NCI-H2227 treated with DMSO at 0.1 percent for 48 hours (cell line): ENCODE results near the gene MRPL58.
"Not testable (repeated sequence)": the region's sequence is repeated elsewhere in the genome, so short reads cannot be mapped to it uniquely, and the experiment has no call there.

ENCODE experiments used
- DNase-seq: peaks from one replicate; lab custom pipeline; 2025; lab: John Stamatoyannopoulos, UW

MRPL58 gene

DNA sequence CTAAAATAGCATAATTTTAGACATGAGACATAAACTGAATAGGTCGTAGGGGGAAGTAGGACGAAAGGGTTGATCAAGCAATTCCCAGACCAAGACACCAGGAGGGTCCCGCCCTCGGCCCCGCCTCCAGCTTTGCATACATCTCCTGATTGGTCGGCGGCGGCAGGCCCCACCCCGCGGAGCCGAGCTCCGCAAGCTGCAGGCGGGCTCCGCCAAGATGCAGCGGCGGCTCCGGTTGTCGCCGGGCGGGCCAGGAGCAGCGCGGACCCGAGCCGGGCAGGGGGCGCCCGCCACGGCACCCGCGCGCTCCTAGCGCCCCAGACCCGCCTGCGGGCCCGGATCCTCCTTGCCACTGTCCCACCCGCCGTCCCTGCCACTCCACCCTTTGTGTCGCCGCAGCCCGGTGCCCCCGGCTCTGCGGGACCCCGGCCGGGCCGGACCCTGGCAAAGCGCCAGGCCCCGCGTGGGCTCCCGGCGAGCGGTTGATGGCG lies 25.0 kb upstream of the MRPL58 start, which contains the start of gene CDR2L:
Gene CDR2L, plus strand, starts transcription at position 215 of the 491 bp plus-strand sequence. CDS start 412 bp downstream, outside the sequence.
- DNase-seq: peak; percentile 90

DNA sequence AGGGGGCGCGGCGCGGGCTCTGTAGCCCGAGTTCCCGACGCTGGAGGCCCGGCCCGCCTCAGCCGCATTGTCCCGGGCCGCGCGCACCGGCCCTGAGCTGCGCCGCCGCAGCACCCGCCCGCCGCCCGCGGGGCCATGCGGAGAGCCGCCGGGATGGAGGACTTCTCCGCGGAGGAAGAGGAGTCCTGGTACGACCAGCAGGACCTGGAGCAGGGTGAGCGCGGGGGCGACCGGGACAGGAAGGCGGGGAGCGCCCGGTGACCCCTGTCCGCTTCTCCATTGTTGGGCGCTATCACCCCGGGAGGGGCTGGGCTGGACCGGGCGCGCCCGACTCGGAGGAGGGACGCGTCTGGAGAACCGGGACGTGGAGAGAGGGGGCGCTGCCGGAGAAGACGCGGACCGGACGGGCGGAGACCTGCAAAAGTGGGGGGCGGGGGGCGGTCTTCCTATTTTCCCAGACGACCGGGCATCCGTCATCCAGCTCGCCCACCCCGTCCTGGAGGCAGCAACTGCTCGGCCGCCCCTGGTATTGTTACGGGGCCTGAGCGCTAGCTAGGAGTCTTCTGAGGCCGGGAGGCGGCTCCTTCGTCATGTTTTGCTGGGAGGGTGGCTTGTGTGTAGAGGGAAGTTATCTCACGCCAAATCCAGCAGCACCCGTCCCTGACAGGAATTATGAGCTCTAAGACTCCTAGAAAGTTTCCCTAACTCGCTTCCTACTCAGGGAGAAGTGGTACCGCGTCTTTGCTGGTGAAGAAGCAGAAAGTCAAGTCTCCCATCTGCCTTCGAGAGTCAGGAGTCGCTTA lies 24.4 kb upstream of the MRPL58 start:
- peak; percentile 76 for DNase-seq

DNA sequence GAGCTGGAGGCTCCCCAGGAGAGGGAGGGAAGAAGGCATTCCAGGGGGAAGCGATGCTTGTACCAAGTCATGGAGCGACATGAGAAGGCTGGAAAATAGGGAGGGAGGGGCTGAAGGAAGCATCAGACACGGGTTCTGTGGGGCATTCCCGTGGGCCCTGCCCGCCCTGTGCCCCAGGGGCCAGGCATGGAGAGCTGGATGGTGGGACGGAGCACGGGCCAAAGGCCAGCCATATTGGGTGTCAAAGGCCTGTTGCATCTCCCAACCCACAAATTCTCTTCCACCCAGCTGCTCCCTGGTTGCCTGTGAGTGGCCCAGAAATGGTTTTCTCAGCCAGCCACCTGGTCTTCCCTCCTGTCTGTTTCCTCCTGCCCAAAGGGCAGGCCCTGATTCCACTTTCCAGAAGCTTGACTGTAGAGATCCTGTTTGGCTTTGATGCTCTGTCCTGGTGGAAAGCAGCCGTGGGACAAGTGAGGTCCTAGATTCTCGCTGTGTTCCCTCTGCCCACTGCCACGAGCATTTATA lies 21.8 kb upstream of the MRPL58 start:
- no peak for DNase-seq

GRCh38 chr17:74992223-74992622 lies 20.2 kb upstream of the MRPL58 start:
- no peak for DNase-seq

DNA sequence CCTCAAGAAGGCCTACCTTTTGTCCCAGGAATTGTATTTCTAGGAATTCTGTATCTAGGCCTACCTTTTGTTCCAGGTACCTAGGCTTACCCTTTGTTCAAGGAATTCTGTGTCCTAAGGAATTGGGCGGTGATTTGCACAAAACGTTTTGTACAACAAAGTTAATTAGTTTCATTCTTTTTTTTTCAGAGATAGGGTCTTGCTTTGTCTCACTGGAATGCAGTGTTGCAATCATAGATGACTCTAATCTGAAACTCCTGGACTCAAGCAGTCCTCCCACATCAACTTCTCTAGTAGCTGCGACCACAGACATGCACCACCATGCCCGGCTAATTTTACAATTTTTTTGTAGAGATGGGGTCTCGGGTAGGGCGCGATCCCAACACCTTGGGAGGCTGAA lies 18.0 kb upstream of the MRPL58 start:
- no peak for DNase-seq

GRCh38 chr17:74995847-74996246 lies 16.6 kb upstream of the MRPL58 start:
- DNase-seq: no peak

GRCh38 chr17:74998783-74999182 lies 13.7 kb upstream of the MRPL58 start:
- no peak for DNase-seq

- DNase-seq: no peak
These were observed 12.9 kb upstream of the MRPL58 start for GRCh38 chr17:74999523-74999922.

DNA sequence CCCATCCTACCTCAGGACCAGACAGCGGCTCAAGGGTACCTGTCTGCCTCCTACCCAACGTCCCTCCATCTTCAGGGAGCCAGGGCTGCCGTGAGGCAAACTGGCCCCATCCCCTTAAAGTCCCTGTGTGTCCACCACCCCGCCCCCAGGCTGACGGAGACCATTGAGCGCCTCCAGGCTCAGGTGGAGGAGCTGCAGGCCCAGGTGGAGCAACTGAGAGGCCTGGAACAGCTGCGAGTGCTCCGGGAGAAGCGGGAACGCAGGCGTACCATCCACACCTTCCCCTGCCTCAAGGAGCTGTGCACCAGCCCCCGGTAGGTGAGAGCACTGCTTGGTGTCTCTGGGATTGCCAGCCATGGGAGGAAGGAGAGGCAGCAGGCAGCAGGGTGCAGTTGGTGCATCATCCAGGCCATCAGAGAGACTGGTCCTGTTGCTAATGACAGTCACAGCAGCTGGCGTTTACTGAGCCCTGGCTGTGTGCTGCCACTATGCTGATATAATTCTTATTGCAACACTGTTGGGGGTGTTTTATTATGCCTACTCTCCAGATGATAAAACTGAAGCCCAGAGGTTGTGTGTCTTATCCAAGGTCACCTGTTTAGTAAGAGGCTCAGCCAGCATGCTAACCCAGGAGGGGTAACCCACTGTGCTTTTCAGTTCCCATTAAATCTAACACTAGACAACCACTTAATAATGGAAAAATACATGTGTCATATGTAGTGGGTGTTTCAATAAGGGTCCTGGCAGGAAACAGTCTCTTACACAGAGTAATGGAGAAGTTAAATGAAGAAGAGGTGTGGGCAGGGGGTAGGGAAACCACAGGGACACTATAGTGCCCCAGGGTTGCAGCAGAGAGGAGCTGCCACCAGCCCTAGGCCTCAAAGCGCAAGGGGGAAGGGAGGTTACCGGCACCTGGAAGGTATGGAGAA lies 10.3 kb upstream of the MRPL58 start:
- DNase-seq: no peak

DNA sequence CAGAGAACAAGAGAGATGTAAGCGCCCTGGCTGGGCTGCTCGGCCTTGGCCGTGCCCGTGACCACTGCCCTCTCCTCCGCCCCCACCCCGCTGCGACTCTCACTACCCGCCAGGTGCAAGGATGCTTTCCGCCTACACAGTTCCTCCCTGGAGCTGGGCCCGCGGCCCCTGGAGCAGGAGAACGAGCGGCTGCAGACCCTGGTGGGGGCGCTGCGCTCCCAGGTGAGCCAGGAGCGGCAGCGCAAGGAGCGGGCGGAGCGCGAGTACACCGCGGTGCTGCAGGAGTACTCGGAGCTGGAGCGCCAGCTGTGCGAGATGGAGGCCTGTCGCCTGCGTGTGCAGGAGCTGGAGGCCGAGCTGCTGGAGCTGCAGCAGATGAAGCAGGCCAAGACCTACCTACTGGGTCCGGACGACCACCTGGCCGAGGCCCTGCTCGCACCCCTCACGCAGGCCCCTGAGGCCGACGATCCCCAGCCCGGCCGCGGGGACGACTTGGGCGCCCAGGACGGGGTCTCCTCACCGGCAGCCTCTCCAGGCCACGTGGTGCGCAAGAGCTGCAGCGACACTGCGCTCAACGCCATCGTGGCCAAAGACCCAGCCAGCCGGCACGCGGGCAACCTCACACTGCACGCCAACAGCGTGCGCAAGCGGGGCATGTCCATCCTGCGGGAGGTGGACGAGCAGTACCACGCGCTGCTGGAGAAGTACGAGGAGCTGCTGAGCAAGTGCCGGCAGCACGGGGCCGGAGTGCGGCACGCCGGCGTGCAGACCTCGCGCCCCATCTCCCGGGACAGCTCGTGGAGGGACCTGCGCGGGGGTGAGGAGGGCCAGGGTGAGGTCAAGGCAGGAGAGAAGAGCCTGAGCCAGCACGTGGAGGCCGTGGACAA lies 9.2 kb upstream of the MRPL58 start:
- DNase-seq: no peak

DNA sequence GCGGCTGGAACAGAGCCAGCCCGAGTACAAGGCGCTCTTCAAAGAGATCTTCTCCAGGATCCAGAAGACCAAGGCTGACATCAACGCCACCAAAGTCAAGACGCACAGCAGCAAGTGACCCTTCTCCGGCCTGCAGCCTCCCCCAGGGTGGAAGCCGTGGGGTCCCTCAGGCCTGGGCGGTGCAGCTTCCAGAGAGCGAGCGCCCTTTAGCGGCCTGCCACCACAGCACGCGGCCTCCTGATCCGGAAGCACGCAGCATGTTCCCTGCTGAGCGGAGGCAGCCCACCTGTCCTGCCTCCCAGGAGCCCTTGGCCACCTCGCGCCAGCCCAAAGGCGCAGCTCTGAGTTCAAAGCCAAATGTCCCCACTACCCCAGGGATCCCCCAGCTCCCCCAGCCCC lies 8.5 kb upstream of the MRPL58 start:
- DNase-seq: no peak

- no peak for DNase-seq
These were observed 8.1 kb upstream of the MRPL58 start for GRCh38 chr17:75004371-75004770.

DNA sequence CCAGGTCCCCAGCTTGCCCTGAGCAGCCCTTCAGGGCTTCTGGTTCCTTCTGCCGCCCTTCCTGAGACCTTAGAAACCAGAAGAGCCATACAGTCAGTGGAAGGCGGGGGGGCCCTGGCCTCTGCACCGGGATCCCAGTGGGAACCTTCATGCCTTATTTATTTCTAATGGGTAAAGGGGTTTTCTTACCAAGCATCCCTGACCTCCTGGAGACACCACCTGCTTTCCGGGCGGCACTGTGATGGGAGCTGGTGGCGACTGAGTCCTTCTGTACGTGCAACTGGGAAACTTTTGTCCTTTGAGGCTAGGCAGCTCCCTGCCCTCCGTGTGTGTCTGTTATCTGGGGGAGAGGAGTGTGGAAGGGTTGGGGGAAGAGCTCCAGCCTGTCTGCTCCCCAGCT lies 7.2 kb upstream of the MRPL58 start:
- DNase-seq: no peak

DNA sequence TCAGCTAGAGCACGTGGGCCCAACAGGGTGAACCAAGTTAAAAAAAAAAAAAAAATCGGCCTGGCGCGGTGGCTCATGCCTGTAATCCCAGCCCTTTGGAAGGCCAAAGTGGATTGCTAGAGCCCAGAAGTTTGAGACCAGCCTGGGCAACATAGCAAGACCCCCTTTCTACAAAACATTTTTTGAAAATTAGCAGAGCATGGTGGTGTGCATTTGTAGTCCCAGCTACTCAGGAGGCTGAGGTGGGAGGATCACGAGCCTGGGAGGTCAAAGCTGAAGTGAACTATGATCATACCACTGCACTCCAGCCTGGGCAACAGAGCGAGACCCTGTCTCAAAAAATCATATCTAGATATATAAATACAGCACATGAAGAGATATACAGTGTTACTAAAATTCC lies 6.4 kb upstream of the MRPL58 start:
- not testable (repeated sequence) for DNase-seq

DNA sequence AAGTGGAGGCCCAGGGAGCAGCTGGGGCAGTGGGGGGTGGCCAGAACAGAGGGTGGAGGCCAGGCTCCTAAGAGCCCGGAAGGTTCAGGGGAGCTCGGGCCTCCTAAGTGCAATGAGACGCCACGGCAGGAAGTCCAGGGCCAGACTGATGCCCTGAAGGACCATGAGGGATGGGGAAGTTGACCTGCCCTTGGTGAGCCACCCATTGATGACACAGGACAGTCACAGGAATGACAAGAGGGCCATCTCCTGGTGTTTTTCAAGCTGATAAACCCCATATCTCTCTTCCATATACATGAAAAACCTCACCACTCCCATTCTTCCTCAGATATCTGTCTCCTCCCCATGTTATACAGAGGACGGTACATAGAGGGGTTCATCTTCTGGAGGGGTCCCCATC lies 5.8 kb upstream of the MRPL58 start:
- no peak for DNase-seq

GRCh38 chr17:75008373-75008772 lies 4.1 kb upstream of the MRPL58 start:
- DNase-seq: no peak

GRCh38 chr17:75009139-75009724 lies 3.2 kb upstream of the MRPL58 start:
- no peak for DNase-seq

DNA sequence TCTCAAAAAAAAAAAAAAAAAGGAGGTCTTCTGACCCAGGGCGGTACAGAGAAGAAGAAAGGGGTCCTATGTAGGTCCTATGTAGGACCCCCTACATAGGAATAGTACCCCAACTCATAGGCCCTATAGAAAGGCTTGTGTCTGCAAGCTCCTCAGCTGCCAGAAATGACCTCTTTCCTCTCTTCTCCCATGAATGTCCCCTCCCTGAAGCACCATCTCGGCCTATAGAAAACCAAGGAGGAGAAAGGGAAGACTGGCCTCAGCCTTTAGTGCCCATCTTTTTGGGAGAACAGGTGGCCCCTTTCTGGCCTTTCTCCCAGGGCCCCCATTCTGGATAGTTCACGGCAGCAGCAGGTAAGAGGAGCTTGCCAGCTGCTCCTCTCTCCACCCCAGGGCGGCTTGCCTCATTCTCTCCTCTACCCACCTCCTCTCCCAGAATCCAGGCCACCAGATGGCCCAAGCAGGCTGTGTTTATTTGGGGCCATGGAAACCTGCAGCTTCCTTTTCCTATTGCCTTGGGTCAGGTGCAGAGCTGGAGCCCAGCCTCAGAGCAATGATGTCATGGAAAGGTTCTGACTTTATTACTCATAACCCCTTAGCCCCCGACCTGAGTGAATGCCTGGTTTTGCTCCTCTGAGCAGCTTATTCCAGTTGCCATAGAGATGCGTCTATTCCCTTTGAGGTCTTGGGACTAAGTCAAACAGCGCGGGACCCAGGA lies 1.6 kb upstream of the MRPL58 start:
- no peak for DNase-seq

- DNase-seq: peak; percentile 69
These were observed 922 bp upstream of the MRPL58 start for GRCh38 chr17:75011401-75012095.

- DNase-seq: no peak
These were observed 449 bp upstream of the MRPL58 start for GRCh38 chr17:75012096-75012345.
